ENCODE data around the gene CABLES1. TPM values are rescaled to one million over a fixed set of nuclear protein-coding genes. Genes with fewer than 3 reads are reported as not detected.

The CABLES1 gene
- total and polyA plus RNA-seq, 2 donors from 2014 or later: 7.6 to 40.5 TPM

- no peak for DNase-seq
- Histone ChIP-seq H3K4me3 (ENCODE audit: low read length in 3 of 3) (no peak overlapping the region), H3K27ac (ENCODE audit: low read depth in 2 of 2, low read length in 2 of 2) (no peak overlapping the region), H3K4me1 (ENCODE audit: control insufficient read depth in 2 of 3, insufficient read depth in 2 of 3, low read depth in 1 of 3, low read length in 3 of 3) (peaks cover 0 to 5% (median 0%) of the 10 kb centered on the region in 3 donors), H3K36me3 (ENCODE audit: control insufficient read depth in 2 of 3, insufficient read depth in 3 of 3, low read length in 3 of 3) (no peaks in the 10 kb centered on the region), H3K9ac (ENCODE audit: low read length in 3 of 3) (no peak overlapping the region), H3K9me3 (ENCODE audit: control insufficient read depth in 2 of 3, insufficient read depth in 1 of 3, low read length in 3 of 3) (no peaks in the 10 kb centered on the region), H3K27me3 (ENCODE audit: control insufficient read depth, insufficient read depth, low read length) (no peaks in the 10 kb centered on the region)
- intact Hi-C loops (cut with DNase I): no loop called here
- TF ChIP-seq CTCF (IDR thresholded peaks at IDR 0.05; ENCODE audit: borderline replicate concordance, extremely low read depth, insufficient read depth): no peak
- no peak for FAIRE-seq
Measured at GRCh38 chr18:23170137-23170536, 34.9 kb downstream of the CABLES1 start.

- no peaks in the 10 kb centered on the region for H3K27me3 ChIP-seq (ENCODE audit: control insufficient read depth, insufficient read depth, low read length)
- intact Hi-C loops (cut with DNase I): no loop called here
- H3K36me3 ChIP-seq (ENCODE audit: control insufficient read depth in 2 of 3, insufficient read depth in 3 of 3, low read length in 3 of 3): no peaks in the 10 kb centered on the region
- FAIRE-seq: no peak
- H3K9me3 ChIP-seq (ENCODE audit: control insufficient read depth in 2 of 3, insufficient read depth in 1 of 3, low read length in 3 of 3): no peaks in the 10 kb centered on the region
- DNase-seq: no peak
- no peak overlapping the region for H3K27ac ChIP-seq (ENCODE audit: low read depth in 2 of 2, low read length in 2 of 2)
- peaks cover 0 to 5% (median 0%) of the 10 kb centered on the region in 3 donors for H3K4me1 ChIP-seq (ENCODE audit: control insufficient read depth in 2 of 3, insufficient read depth in 2 of 3, low read depth in 1 of 3, low read length in 3 of 3)
- no peak for TF ChIP-seq CTCF (IDR thresholded peaks at IDR 0.05; ENCODE audit: borderline replicate concordance, extremely low read depth, insufficient read depth)
- no peak overlapping the region for H3K4me3 ChIP-seq (ENCODE audit: low read length in 3 of 3)
- H3K9ac ChIP-seq (ENCODE audit: low read length in 3 of 3): no peak overlapping the region
Measured at GRCh38 chr18:23171581-23172156, 36.4 kb downstream of the CABLES1 start.

GRCh38 chr18:23172591-23173380 is 37.5 kb downstream of the CABLES1 start:
- Histone ChIP-seq H3K4me1 (ENCODE audit: control insufficient read depth in 2 of 3, insufficient read depth in 2 of 3, low read depth in 1 of 3, low read length in 3 of 3) (peaks cover 0 to 5% (median 0%) of the 10 kb centered on the region in 3 donors), H3K27ac (ENCODE audit: low read depth in 2 of 2, low read length in 2 of 2) (no peak overlapping the region), H3K9me3 (ENCODE audit: control insufficient read depth in 2 of 3, insufficient read depth in 1 of 3, low read length in 3 of 3) (no peaks in the 10 kb centered on the region), H3K4me3 (ENCODE audit: low read length in 3 of 3) (no peak overlapping the region), H3K27me3 (ENCODE audit: control insufficient read depth, insufficient read depth, low read length) (no peaks in the 10 kb centered on the region), H3K36me3 (ENCODE audit: control insufficient read depth in 2 of 3, insufficient read depth in 3 of 3, low read length in 3 of 3) (no peaks in the 10 kb centered on the region), H3K9ac (ENCODE audit: low read length in 3 of 3) (no peak overlapping the region)
- TF ChIP-seq CTCF (IDR thresholded peaks at IDR 0.05; ENCODE audit: borderline replicate concordance, extremely low read depth, insufficient read depth): no peak
- intact Hi-C loops (cut with DNase I): no loop called here
- DNase-seq: no peak
- FAIRE-seq: no peak

All from kidney (tissue), 14 donors.